HCT116 (cell line): ENCODE measurements around the gene LASP1. TPM values are rescaled to one million over a fixed set of nuclear protein-coding genes. Genes with fewer than 3 reads are reported as not detected.
A peak's percentile ranks its signal among the peaks of the same experiment; 100 is the strongest.

Source experiments
- ATAC-seq: fragments of 200-7000 bp; cut with Tn5 transposase; 2 replicates; pipeline ENCODE4 v1.9.1; 2020; ENCODE audit warnings: mild to moderate bottlenecking, moderate library complexity
- BruUV-seq: library from RNA; stranded (reverse); fragments of 400-500 nt; replicated peaks from 2 replicates; lab custom pipeline; 2021; lab: Mats Ljungman, UMichigan
- CTCF ChIA-PET: fragments of 300-600 bp; sonication (Branson Sonifier 250); formaldehyde crosslinking; loops from one replicate; lab custom pipeline; 2021; ENCODE audit warnings: antibody characterized with exemption; lab: Charles Lee
- POLR2A ChIA-PET: fragments of 300-600, 350-600 bp; sonication (Branson Sonifier 250); formaldehyde crosslinking; loops from one replicate; lab custom pipeline; 2021; ENCODE audit warnings: antibody characterized with exemption; lab: Charles Lee
- RAD21 ChIA-PET, 2 experiments: fragments of 300-600 bp; sonication (Branson Sonifier 250); formaldehyde crosslinking; loops; one replicate each; lab custom pipeline; 2023; ENCODE audit warnings: low total read pairs in 2 of 2; ENCODE audit not compliant: uncharacterized antibody in 2 of 2, unreplicated experiment in 2 of 2, low non-redundant PET in 1 of 2; lab: Charles Lee
- DNase-seq: peaks from one replicate; pipeline ENCODE4 v3.0.0-alpha.2; 2010; ENCODE audit warnings: low read depth, low spot score
- H2AFZ ChIP-seq: fragments of 200-600 bp; shearing (Covaris generic), sonication (generic); 2 replicates; pipeline ENCODE4 v1.6.1; 2017; ENCODE audit warnings: low read depth, mixed run types, mixed read lengths, antibody characterized with exemption, low read length; ENCODE audit not compliant: poor library complexity, severe bottlenecking
- H3K27ac ChIP-seq: 2 replicates; pipeline ENCODE4 v1.5.1; 2012; ENCODE audit warnings: low read depth, low read length
- H3K27me3 ChIP-seq: fragments of 200-600 bp; sonication (generic); 2 replicates; pipeline ENCODE4 v1.6.1; 2016; ENCODE audit warnings: mixed run types, low read length, mixed read lengths; ENCODE audit not compliant: insufficient read depth
- H3K36me3 ChIP-seq, 2 experiments: fragments of 200-500 bp in 1 of 2; fragments of 200-600 bp in 1 of 2; sonication (Bioruptor generic) in 1 of 2; sonication (generic) in 1 of 2; 2 replicates each; pipeline versions ENCODE4 v1.5.1 to v1.6.1; 2014 to 2016; ENCODE audit warnings: low read length in 2 of 2, inconsistent platforms in 1 of 2, mixed read lengths in 1 of 2, mixed run types in 1 of 2; ENCODE audit not compliant: insufficient read depth in 2 of 2, control insufficient read depth in 1 of 2
- H3K4me1 ChIP-seq, 2 experiments: fragments of 200-600 bp in 1 of 2; sonication (generic) in 1 of 2; 2 replicates each; pipeline versions ENCODE4 v1.5.1 to v1.6.1; 2012 to 2017; ENCODE audit warnings: low read length in 2 of 2, inconsistent platforms in 1 of 2, mild to moderate bottlenecking in 1 of 2, mixed read lengths in 1 of 2, mixed run types in 1 of 2, moderate library complexity in 1 of 2; ENCODE audit not compliant: insufficient read depth in 2 of 2, control insufficient read depth in 1 of 2
- H3K4me2 ChIP-seq: fragments of 200-600 bp; sonication (generic); 2 replicates; pipeline ENCODE4 v1.6.1; 2017; ENCODE audit warnings: mixed run types, low read length, mixed read lengths
- H3K4me3 ChIP-seq, 2 experiments: fragments of 200-600 bp in 1 of 2; sonication (generic) in 1 of 2; replicated peaks in 1 of 2; 2 replicates each; pipeline ENCODE4 v1.5.1; 2011 to 2016; ENCODE audit warnings: low read length in 2 of 2, control low read depth in 1 of 2, low read depth in 1 of 2, mild to moderate bottlenecking in 1 of 2, mixed read lengths in 1 of 2, mixed run types in 1 of 2
- H3K79me2 ChIP-seq: fragments of 200-600 bp; sonication (generic); 2 replicates; pipeline ENCODE4 v1.6.1; 2017; ENCODE audit warnings: mild to moderate bottlenecking, mixed run types, low read length, moderate library complexity, mixed read lengths; ENCODE audit not compliant: insufficient read depth
- H3K9ac ChIP-seq: fragments of 200-600 bp; sonication (generic); 2 replicates; pipeline ENCODE4 v1.6.1; 2016; ENCODE audit warnings: low read length, mixed read lengths
- H3K9me2 ChIP-seq: fragments of 200-600 bp; sonication (generic), shearing (Covaris generic); 2 replicates; pipeline ENCODE4 v1.6.1; 2017; ENCODE audit warnings: mixed run types, mild to moderate bottlenecking, moderate library complexity; ENCODE audit not compliant: insufficient read depth
- H3K9me3 ChIP-seq, 2 experiments: fragments of 200-500 bp in 1 of 2; fragments of 200-600 bp in 1 of 2; sonication (Bioruptor generic) in 1 of 2; sonication (generic) in 1 of 2; 2 replicates each; pipeline ENCODE4 v1.6.1; 2014 to 2017; ENCODE audit warnings: low read length in 2 of 2, mixed read lengths in 2 of 2, inconsistent platforms in 1 of 2, low read depth in 1 of 2, mild to moderate bottlenecking in 1 of 2, mixed run types in 1 of 2, moderate library complexity in 1 of 2; ENCODE audit not compliant: control insufficient read depth in 1 of 2, insufficient read depth in 1 of 2
- H4K20me1 ChIP-seq: fragments of 200-600 bp; sonication (generic), shearing (Covaris generic); 2 replicates; pipeline ENCODE4 v1.6.1; 2017; ENCODE audit warnings: mixed run types, mild to moderate bottlenecking, moderate library complexity; ENCODE audit not compliant: insufficient read depth
- CEBPB ChIP-seq: IDR thresholded peaks from 2 replicates; pipeline ENCODE4 v1.6.1; 2012; ENCODE audit warnings: low read depth
- EZH2phosphoT487 ChIP-seq: fragments of 200-600 bp; IDR thresholded peaks from 2 replicates; pipeline ENCODE4 v1.6.1; 2018; ENCODE audit warnings: antibody characterized with exemption, borderline replicate concordance
- POLR2AphosphoS5 ChIP-seq: IDR thresholded peaks from 2 replicates; pipeline ENCODE4 v1.6.1; 2011; ENCODE audit warnings: mild to moderate bottlenecking, low read depth, low read length, moderate library complexity
- SRF ChIP-seq: IDR thresholded peaks from 2 replicates; pipeline ENCODE4 v1.6.1; 2012; ENCODE audit warnings: low read depth
- ZFX ChIP-seq: fragments of 450-650 bp; IDR thresholded peaks from 2 replicates; pipeline ENCODE4 v1.6.1; 2017
- intact Hi-C: fragments of 100-400 bp; cut with micrococcal nuclease; formaldehyde crosslinking; loops from 2 replicates; pipeline ENCODE4 v1.10.0; 2022
- total RNA-seq: library from RNA; stranded (reverse); gene quantifications from one replicate; pipeline ENCODE4 v1.2.1, GENCODE V29; 2021; ENCODE audit not compliant: unreplicated experiment
- TF ChIP-seq, protein P1 (sequence below): IDR thresholded peaks from 2 replicates; pipeline ENCODE4 v1.6.1; 2012

The LASP1 gene
- total RNA-seq, 1 experiment from 2014 or later = 149 TPM

DNA sequence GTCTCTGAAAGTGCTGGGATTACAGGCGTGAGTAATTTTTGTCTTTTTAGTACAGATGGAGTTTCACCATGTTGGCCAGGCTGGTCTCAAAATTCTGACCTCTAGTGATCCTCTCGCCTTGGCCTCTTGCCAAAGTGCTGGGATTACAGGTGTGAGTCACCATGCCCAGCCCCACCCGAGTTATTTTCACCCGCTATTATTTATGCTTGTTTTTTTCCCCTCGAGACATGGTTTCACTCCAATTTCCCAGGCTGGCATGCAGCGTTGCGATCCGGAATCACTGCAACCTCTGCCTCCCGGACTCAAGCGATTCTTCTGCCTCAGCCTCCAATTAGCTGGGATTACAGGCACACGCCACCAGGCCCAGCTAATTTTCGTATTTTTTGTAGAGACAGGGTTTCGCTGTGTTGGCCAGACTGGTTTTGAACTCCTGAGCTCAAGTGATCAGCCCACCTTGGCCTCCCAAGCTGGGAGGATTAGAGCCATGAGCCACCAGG, 25.5 kb upstream of the LASP1 start:
- BruUV-seq = no TSS peak
- RAD21 ChIA-PET = no interaction called here
- peaks cover under 1% of the 10 kb centered on the region; the same call in 1 of the 2 replicates for H4K20me1 ChIP-seq
- peaks cover 0 to 3% of the 10 kb centered on the region in 2 experiments; a peak in 1 of 4 replicates for H3K4me1 ChIP-seq
- peaks cover 12 to 18% of the 10 kb centered on the region in 2 experiments; a peak in 3 of 4 replicates for H3K36me3 ChIP-seq
- ATAC-seq (no peak), DNase-seq (no peak)
- no peak for TF ChIP-seq ZFX
- TF ChIP-seq, protein P1, sequence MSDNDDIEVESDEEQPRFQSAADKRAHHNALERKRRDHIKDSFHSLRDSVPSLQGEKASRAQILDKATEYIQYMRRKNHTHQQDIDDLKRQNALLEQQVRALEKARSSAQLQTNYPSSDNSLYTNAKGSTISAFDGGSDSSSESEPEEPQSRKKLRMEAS = no peak
- 0 out of 2 replicates have a peak, but pooled peaks have one; percentile 8 for TF ChIP-seq POLR2AphosphoS5
- no peak for TF ChIP-seq SRF
- H3K27ac ChIP-seq = peak overlapping the region; percentile 17; the same call in 1 of the 2 replicates
- no peak overlapping the region for H2AFZ ChIP-seq
- H3K27me3 ChIP-seq = no peaks in the 10 kb centered on the region
- no peak overlapping the region for H3K9ac ChIP-seq
- intact Hi-C loops = no loop called here
- no peaks in the 10 kb centered on the region for H3K9me2 ChIP-seq
- CTCF ChIA-PET = no interaction called here
- H3K9me3 ChIP-seq = no peaks in the 10 kb centered on the region
- no peak overlapping the region for H3K4me3 ChIP-seq
- H3K4me2 ChIP-seq = no peak overlapping the region
- POLR2A ChIA-PET = interaction anchor here (0.6 to 2.7 kb wide), 4 partner anchors 9 to 73 kb away, joined by 3 to 22 read pairs (median 4); partner anchors contain the start of genes LASP1 and RPL23
- peaks cover 6% of the 10 kb centered on the region; the same call in 1 of the 2 replicates for H3K79me2 ChIP-seq

DNA sequence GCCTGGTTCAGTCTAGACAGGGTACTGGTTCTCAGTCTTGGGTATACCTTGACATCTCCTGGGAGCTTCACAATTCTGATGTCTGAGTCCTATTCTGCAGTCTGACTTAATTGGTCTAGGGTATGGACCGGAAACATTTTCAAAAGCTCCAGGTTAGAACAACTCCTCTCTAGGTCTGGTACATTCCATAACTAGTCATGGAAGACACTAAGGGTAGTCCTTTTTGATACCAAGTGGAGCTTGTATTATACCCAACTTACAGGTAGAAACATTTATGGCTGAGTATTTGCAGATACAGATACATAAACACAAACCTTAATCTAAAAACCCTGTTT, 21.3 kb upstream of the LASP1 start:
- H3K9me2 ChIP-seq = no peaks in the 10 kb centered on the region
- peaks cover 44 to 56% of the 10 kb centered on the region in 2 experiments for H3K36me3 ChIP-seq
- peaks cover 32% of the 10 kb centered on the region; the same call in 1 of the 2 replicates for H4K20me1 ChIP-seq
- intact Hi-C loops = no loop called here
- BruUV-seq = no TSS peak
- POLR2A ChIA-PET = interaction anchor here (0.6 to 3.2 kb wide), 5 partner anchors 11 to 171 kb away, joined by 3 to 15 read pairs (median 3); partner anchors contain the start of gene LASP1
- no peak for DNase-seq
- H2AFZ ChIP-seq = no peak overlapping the region
- peak overlapping the region; percentile 16; the same call in 1 of the 2 replicates for H3K27ac ChIP-seq
- H3K9ac ChIP-seq = no peak overlapping the region
- peaks cover 9 to 25% of the 10 kb centered on the region in 2 experiments; a peak in 3 of 4 replicates for H3K4me1 ChIP-seq
- TF ChIP-seq EZH2phosphoT487 (no peak), POLR2AphosphoS5 (peak; percentile 43; the same call in 1 of the 2 replicates), CEBPB (no peak)
- TF ChIP-seq, all 23 proteins: peak for 1
- no peaks in the 10 kb centered on the region for H3K9me3 ChIP-seq
- ChIA-PET RAD21 (no interaction called here), CTCF (no interaction called here)
- no peak overlapping the region for H3K4me2 ChIP-seq
- H3K4me3 ChIP-seq = no peak overlapping the region
- ATAC-seq = no peak; the same call in 1 of the 2 replicates
- no peaks in the 10 kb centered on the region for H3K27me3 ChIP-seq
- H3K79me2 ChIP-seq = peaks cover 48% of the 10 kb centered on the region
